Esophagus squamous epithelium (tissue), 5 donors: Measurements from ENCODE around the gene CATSPER4. TPM values are rescaled to one million over a fixed set of nuclear protein-coding genes. Genes with fewer than 3 reads are reported as not detected.
A peak's percentile ranks its signal among the peaks of the same experiment; 100 is the strongest.

ENCODE experiments used
- DNase-seq: peaks from one replicate; lab custom pipeline; 2025; lab: John Stamatoyannopoulos, UW
- H3K27ac ChIP-seq, 4 donors: fragments of 200-600 bp; sonication (generic); one replicate each; pipeline ENCODE4 v1.5.1; 2016 to 2019; ENCODE audit warnings: mild to moderate bottlenecking in 1 of 4
- H3K27me3 ChIP-seq, 4 donors: fragments of 200-600 bp; sonication (generic); 1 replicate in 3 of 4; 2 replicates in 1 of 4; pipeline versions ENCODE4 v1.5.1 to v1.6.0; 2017 to 2021; ENCODE audit warnings: antibody characterized with exemption in 1 of 4
- H3K36me3 ChIP-seq, 3 donors: fragments of 200-600 bp; sonication (generic); one replicate each; pipeline ENCODE4 v1.5.1; 2016 to 2019
- H3K4me1 ChIP-seq, 3 donors: fragments of 200-600 bp; sonication (generic); one replicate each; pipeline ENCODE4 v1.5.1; 2017 to 2019
- H3K4me3 ChIP-seq, 4 donors: fragments of 200-600 bp; sonication (generic); 1 replicate in 3 of 4; 2 replicates in 1 of 4; pipeline ENCODE4 v1.5.1; 2016 to 2019; ENCODE audit warnings: mild to moderate bottlenecking in 2 of 4, moderate library complexity in 1 of 4
- H3K9me3 ChIP-seq, 3 donors: fragments of 200-600 bp; sonication (generic); one replicate each; pipeline ENCODE4 v1.5.1; 2016 to 2019
- CTCF ChIP-seq, 6 experiments: fragments of 450-650 bp in 4 of 6; fragments of 200-600 bp in 2 of 6; sonication (generic) in 2 of 6; IDR thresholded peaks; one replicate each; pipeline ENCODE4 v1.5.1; 2016 to 2019; ENCODE audit warnings: antibody characterized with exemption in 6 of 6, mild to moderate bottlenecking in 4 of 6, moderate library complexity in 4 of 6
- POLR2A ChIP-seq, 4 donors: fragments of 450-650 bp; IDR thresholded peaks; one replicate each; pipeline ENCODE4 v1.6.1; 2017; ENCODE audit warnings: antibody characterized with exemption in 4 of 4, mild to moderate bottlenecking in 4 of 4, moderate library complexity in 3 of 4
- WGBS, 2 donors: methylation state at CpG; one replicate each; pipeline ENCODE4 v1.1.5; 2018; 5-methylcytosine and 5-hydroxymethylcytosine counted together
- intact Hi-C: fragments of 100-400 bp; cut with DNase I; formaldehyde crosslinking; loops from one replicate; pipeline ENCODE4 v1.15.0; 2022
- total RNA-seq, 4 donors: library from RNA; depleted of rRNA; stranded (reverse); fragments of >200 nt; gene quantifications; one replicate each; pipeline ENCODE4 v1.1.0, GENCODE V29; 2016
- donor health status: DM: yes; HTN: yes; CAD: no.

The CATSPER4 gene
- total RNA-seq, 4 donors from 2014 or later, result not detected

- TF ChIP-seq CTCF (IDR thresholded peaks at IDR 0.05), result no peak
- no peak for TF ChIP-seq POLR2A (IDR thresholded peaks at IDR 0.05)
- intact Hi-C loops, result no loop called here
- 14 to 40% methylated on average over 4 to 7 of the region's 11 CpGs for WGBS, 2 donors
- Histone ChIP-seq H3K36me3 (no peaks in the 10 kb centered on the region), H3K4me1 (peaks cover 0 to 17% (median 0%) of the 10 kb centered on the region in 3 donors), H3K27ac (no peak overlapping the region), H3K4me3 (no peak overlapping the region), H3K9me3 (no peaks in the 10 kb centered on the region), H3K27me3 (peaks cover 0 to 33% (median 0%) of the 10 kb centered on the region in 4 donors)
- no peak for DNase-seq
These were observed 28.6 kb downstream of the CATSPER4 start for GRCh38 chr1:26218906-26219494.

- Histone ChIP-seq H3K27me3 (peaks cover 0 to 44% (median 0%) of the 10 kb centered on the region in 4 donors), H3K36me3 (no peaks in the 10 kb centered on the region), H3K27ac (no peak overlapping the region), H3K4me3 (no peak overlapping the region), H3K4me1 (peaks cover 0 to 26% (median 4%) of the 10 kb centered on the region in 3 donors), H3K9me3 (no peaks in the 10 kb centered on the region)
- intact Hi-C loops, result no loop called here
- TF ChIP-seq CTCF (IDR thresholded peaks at IDR 0.05), result no peak
- TF ChIP-seq POLR2A (IDR thresholded peaks at IDR 0.05), result no peak
- WGBS, 2 donors, result 63 to 71% methylated on average over 16 to 23 of the region's 27 CpGs
- DNase-seq, result no peak
These were observed 30.0 kb downstream of the CATSPER4 start for GRCh38 chr1:26220199-26220912.

GRCh38 chr1:26221094-26221493 lies 30.7 kb downstream of the CATSPER4 start:
- WGBS, 2 donors, result 74 to 90% methylated on average over 2 of the region's 2 CpGs
- Histone ChIP-seq H3K27ac (no peak overlapping the region), H3K36me3 (no peaks in the 10 kb centered on the region), H3K4me1 (peaks cover 0 to 33% (median 7%) of the 10 kb centered on the region in 3 donors), H3K9me3 (no peaks in the 10 kb centered on the region), H3K27me3 (peaks cover 0 to 49% (median 0%) of the 10 kb centered on the region in 4 donors), H3K4me3 (no peak overlapping the region)
- TF ChIP-seq POLR2A (IDR thresholded peaks at IDR 0.05), result no peak
- TF ChIP-seq CTCF (IDR thresholded peaks at IDR 0.05), result no peak
- intact Hi-C loops, result no loop called here
- no peak for DNase-seq

- Histone ChIP-seq H3K9me3 (no peaks in the 10 kb centered on the region), H3K27me3 (peaks cover 0 to 55% (median 1%) of the 10 kb centered on the region in 4 donors), H3K4me1 (peaks cover 0 to 24% (median 7%) of the 10 kb centered on the region in 3 donors), H3K27ac (no peak overlapping the region), H3K36me3 (no peaks in the 10 kb centered on the region), H3K4me3 (peak overlapping the region in 1 of 4 donors; percentile 58)
- intact Hi-C loops, result no loop called here
- no peak for DNase-seq
- TF ChIP-seq CTCF (IDR thresholded peaks at IDR 0.05) (no peak), POLR2A (IDR thresholded peaks at IDR 0.05) (no peak)
- 73 to 77% methylated on average over 7 of the region's 7 CpGs for WGBS, 2 donors
These were observed 34.2 kb downstream of the CATSPER4 start for GRCh38 chr1:26224606-26225005.
